H9 (cell line): Measurements from ENCODE around the gene APOB. TPM values are rescaled to one million over a fixed set of nuclear protein-coding genes. Genes with fewer than 3 reads are reported as not detected.

Experiments
- DNase-seq: peaks from one replicate; pipeline ENCODE4 v3.0.0-alpha.2; 2017
- H2AFZ ChIP-seq: one replicate; pipeline ENCODE4 v1.6.1; 2013; ENCODE audit warnings: mild to moderate bottlenecking, low read length, control low read depth, moderate library complexity
- H2AK5ac ChIP-seq: 2 replicates; pipeline ENCODE4 v1.6.1; 2013; ENCODE audit warnings: low read length, control low read depth, mixed read lengths; ENCODE audit not compliant: insufficient read length
- H2BK120ac ChIP-seq: one replicate; pipeline ENCODE4 v1.6.1; 2013; ENCODE audit warnings: low read depth, mild to moderate bottlenecking, low read length, control low read depth, inconsistent platforms; ENCODE audit not compliant: poor library complexity, severe bottlenecking
- H2BK12ac ChIP-seq: 2 replicates; pipeline ENCODE4 v1.6.1; 2013; ENCODE audit warnings: low read length, control low read depth, mixed read lengths, low read depth; ENCODE audit not compliant: insufficient read length
- H2BK15ac ChIP-seq: 2 replicates; pipeline ENCODE4 v1.6.1; 2013; ENCODE audit warnings: low read depth, low read length, control low read depth
- H2BK20ac ChIP-seq: one replicate; pipeline ENCODE4 v1.6.1; 2013; ENCODE audit warnings: low read depth, mild to moderate bottlenecking, low read length, control low read depth, inconsistent platforms; ENCODE audit not compliant: poor library complexity, severe bottlenecking
- H2BK5ac ChIP-seq: 2 replicates; pipeline ENCODE4 v1.6.1; 2013; ENCODE audit warnings: low read length, control low read depth, mixed read lengths; ENCODE audit not compliant: insufficient read length
- H3K14ac ChIP-seq: 2 replicates; pipeline ENCODE4 v1.6.1; 2013; ENCODE audit warnings: low read length, control low read depth; ENCODE audit not compliant: insufficient read depth
- H3K18ac ChIP-seq: 2 replicates; pipeline ENCODE4 v1.6.1; 2013; ENCODE audit warnings: low read depth, mild to moderate bottlenecking, mixed read lengths, low read length, control low read depth; ENCODE audit not compliant: insufficient read length
- H3K23ac ChIP-seq: 2 replicates; pipeline ENCODE4 v1.6.1; 2013; ENCODE audit warnings: low read length, control low read depth, mixed read lengths, low read depth; ENCODE audit not compliant: insufficient read length
- H3K23me2 ChIP-seq: 2 replicates; pipeline ENCODE4 v1.6.1; 2013; ENCODE audit warnings: low read depth, mild to moderate bottlenecking, mixed read lengths, low read length, control low read depth; ENCODE audit not compliant: insufficient read length, poor library complexity, severe bottlenecking
- H3K27ac ChIP-seq: 2 replicates; pipeline ENCODE4 v1.5.1; 2013; ENCODE audit warnings: low read length, control low read depth, mixed read lengths, low read depth; ENCODE audit not compliant: insufficient read length
- H3K27me3 ChIP-seq: 2 replicates; pipeline ENCODE4 v1.6.1; 2013; ENCODE audit warnings: low read length, control low read depth, inconsistent platforms; ENCODE audit not compliant: insufficient read depth
- H3K4ac ChIP-seq: 2 replicates; pipeline ENCODE4 v1.6.1; 2013; ENCODE audit warnings: low read depth, mild to moderate bottlenecking, control low read depth, inconsistent platforms, low read length, moderate library complexity
- H3K4me1 ChIP-seq: 2 replicates; pipeline ENCODE4 v1.6.1; 2013; ENCODE audit warnings: low read length, control low read depth, inconsistent platforms; ENCODE audit not compliant: insufficient read depth
- H3K4me2 ChIP-seq: 2 replicates; pipeline ENCODE4 v1.6.1; 2013; ENCODE audit warnings: low read length, control low read depth, mixed read lengths; ENCODE audit not compliant: insufficient read length, insufficient read depth
- H3K56ac ChIP-seq: 2 replicates; pipeline ENCODE4 v1.6.1; 2013; ENCODE audit warnings: low read depth, mild to moderate bottlenecking, mixed read lengths, low read length, control low read depth; ENCODE audit not compliant: insufficient read length
- H3K79me1 ChIP-seq: 2 replicates; pipeline ENCODE4 v1.6.1; 2013; ENCODE audit warnings: low read depth, mild to moderate bottlenecking, moderate library complexity, low read length, control low read depth, inconsistent platforms; ENCODE audit not compliant: insufficient read depth, poor library complexity, severe bottlenecking
- H3K79me2 ChIP-seq: 2 replicates; pipeline ENCODE4 v1.6.1; 2013; ENCODE audit warnings: low read length, control low read depth, inconsistent platforms; ENCODE audit not compliant: insufficient read depth
- H3K9ac ChIP-seq: 2 replicates; pipeline ENCODE4 v1.6.1; 2013; ENCODE audit warnings: low read length, control low read depth, mixed read lengths; ENCODE audit not compliant: insufficient read length; ENCODE audit errors: extremely low read depth
- H3K9me3 ChIP-seq: one replicate; pipeline ENCODE4 v1.6.1; 2013; ENCODE audit warnings: low read depth, low read length, inconsistent platforms; ENCODE audit not compliant: control insufficient read depth
- H3T11ph ChIP-seq: one replicate; pipeline ENCODE4 v1.6.1; 2013; ENCODE audit warnings: mild to moderate bottlenecking, low read length, control low read depth, inconsistent platforms
- H4K20me1 ChIP-seq: one replicate; pipeline ENCODE4 v1.6.1; 2013; ENCODE audit not compliant: control insufficient read depth, insufficient read length, insufficient read depth
- H4K5ac ChIP-seq: 2 replicates; pipeline ENCODE4 v1.6.1; 2013; ENCODE audit warnings: low read depth, mild to moderate bottlenecking, mixed read lengths, low read length, control low read depth; ENCODE audit not compliant: insufficient read length
- H4K8ac ChIP-seq: replicated peaks from 2 replicates; pipeline ENCODE4 v1.6.1; 2013; ENCODE audit warnings: low read length, control low read depth, mixed read lengths, low read depth; ENCODE audit not compliant: insufficient read length
- H4K91ac ChIP-seq: 2 replicates; pipeline ENCODE4 v1.6.1; 2013; ENCODE audit warnings: low read depth, mild to moderate bottlenecking, moderate library complexity, mixed read lengths, low read length, control low read depth; ENCODE audit not compliant: insufficient read length
- H3K27ac Mint-ChIP-seq, 3 experiments: 2 replicates in 2 of 3; 3 replicates in 1 of 3; pipeline ENCODE4 v1.8.0; 2020 to 2021; ENCODE audit warnings: mixed read lengths in 3 of 3, mild to moderate bottlenecking in 1 of 3, moderate library complexity in 1 of 3
- H3K27me3 Mint-ChIP-seq: 2 replicates; pipeline ENCODE4 v1.8.0; 2021; ENCODE audit warnings: low read depth, mild to moderate bottlenecking, moderate library complexity, mixed read lengths
- H3K36me3 Mint-ChIP-seq, 3 experiments: 2 replicates in 2 of 3; 3 replicates in 1 of 3; pipeline ENCODE4 v1.8.0; 2020 to 2021; ENCODE audit warnings: low read depth in 3 of 3, mixed read lengths in 3 of 3; ENCODE audit not compliant: insufficient read depth in 1 of 3
- H3K4me1 Mint-ChIP-seq, 2 experiments: 2 replicates each; pipeline ENCODE4 v1.8.0; 2020; ENCODE audit warnings: mixed read lengths in 2 of 2
- H3K4me3 Mint-ChIP-seq, 2 experiments: 2 replicates in 1 of 2; 3 replicates in 1 of 2; pipeline ENCODE4 v1.8.0; 2020 to 2021; ENCODE audit warnings: mild to moderate bottlenecking in 2 of 2, mixed read lengths in 2 of 2, moderate library complexity in 1 of 2
- H3K9me3 Mint-ChIP-seq, 2 experiments: 2 replicates in 1 of 2; 3 replicates in 1 of 2; pipeline ENCODE4 v1.8.0; 2020; ENCODE audit warnings: mild to moderate bottlenecking in 2 of 2, mixed read lengths in 2 of 2, moderate library complexity in 1 of 2
- CTCF ChIP-seq: fragments of 200-600 bp; sonication (generic); conservative IDR thresholded peaks from 3 replicates; pipeline ENCODE4 v1.8.0; 2021; ENCODE audit warnings: antibody characterized with exemption, mild to moderate bottlenecking
- WGBS: extraction: QIAGEN DNeasy Blood & Tissue Kit; methylation state at CpG from one replicate; pipeline ENCODE4 v1.1.7; 2013; ENCODE audit warnings: missing lambda C conversion rate, low lambda C conversion rate, mixed read lengths; ENCODE audit not compliant: insufficient read length; ENCODE audit errors: extremely low coverage; 5-methylcytosine and 5-hydroxymethylcytosine counted together
- total RNA-seq: library from RNA; stranded (reverse); gene quantifications from 2 replicates; pipeline ENCODE4 v1.2.1, GENCODE V29; 2021

The APOB gene
- total RNA-seq, 1 experiment from 2014 or later = 0.26 TPM

DNA sequence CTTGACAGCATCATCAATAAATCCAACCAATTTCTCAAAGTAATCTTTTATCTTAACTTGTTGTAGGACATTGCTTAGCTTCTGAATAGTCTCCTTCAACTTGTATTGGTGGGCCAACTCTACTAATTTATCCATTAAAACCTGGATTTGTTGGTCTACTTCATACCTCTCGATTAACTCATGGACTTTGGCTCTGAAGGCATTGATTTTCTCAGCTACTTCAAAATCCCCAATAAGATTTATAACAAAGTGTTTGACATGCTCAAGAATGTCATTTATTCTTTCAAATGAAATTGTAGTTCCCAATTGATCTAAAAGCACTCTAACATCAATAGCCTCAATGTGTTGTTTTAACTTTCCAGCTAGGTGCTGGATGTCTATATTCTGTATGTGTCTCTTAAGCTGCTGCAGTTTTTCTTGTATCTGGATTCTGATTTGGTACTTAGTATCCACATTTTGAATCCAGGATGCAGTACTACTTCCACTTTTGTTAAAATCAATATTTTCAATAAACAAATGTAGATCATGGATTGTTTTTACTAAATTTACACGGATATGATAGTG is 34.1 kb downstream of the APOB start:
- no peaks in the 10 kb centered on the region for H3K36me3 Mint-ChIP-seq
- WGBS = no CpG with 5 or more reads among the region's 2 CpGs

More for the DNA sequence above, 34.1 kb downstream of the APOB start:
- no peak overlapping the region for H4K5ac ChIP-seq
- no peak overlapping the region for H2BK15ac ChIP-seq
- no peaks in the 10 kb centered on the region for H3K23me2 ChIP-seq
- no peak overlapping the region for H2BK12ac ChIP-seq
- no peak overlapping the region for H4K91ac ChIP-seq
- no peak overlapping the region for H3K27ac Mint-ChIP-seq
- H3K18ac ChIP-seq = no peak overlapping the region
- H2AFZ ChIP-seq = no peak overlapping the region
- no peak overlapping the region for H3T11ph ChIP-seq
- H3K9me3 Mint-ChIP-seq = no peaks in the 10 kb centered on the region; a peak in 2 of 5 replicates
- H3K79me2 ChIP-seq = no peaks in the 10 kb centered on the region
- no peak overlapping the region for H3K4me3 Mint-ChIP-seq
- no peak overlapping the region for H3K4me2 ChIP-seq
- no peaks in the 10 kb centered on the region for H3K79me1 ChIP-seq
- no peak overlapping the region for H3K56ac ChIP-seq
- H3K9me3 ChIP-seq = no peaks in the 10 kb centered on the region
- H2AK5ac ChIP-seq = no peak overlapping the region
- H3K23ac ChIP-seq = no peak overlapping the region
- H3K4me1 Mint-ChIP-seq = no peaks in the 10 kb centered on the region
- peaks cover 44% of the 10 kb centered on the region for H3K27me3 Mint-ChIP-seq
- no peak overlapping the region for H2BK20ac ChIP-seq
- H4K8ac ChIP-seq = no peak overlapping the region
- no peak overlapping the region for H2BK120ac ChIP-seq
- H4K20me1 ChIP-seq = no peaks in the 10 kb centered on the region
- no peak for DNase-seq
- no peak overlapping the region for H3K9ac ChIP-seq
- H3K14ac ChIP-seq = no peak overlapping the region
- no peaks in the 10 kb centered on the region for H3K27me3 ChIP-seq
- no peak overlapping the region for H3K4ac ChIP-seq
- no peak overlapping the region for H2BK5ac ChIP-seq
- H3K4me1 ChIP-seq = no peaks in the 10 kb centered on the region
- TF ChIP-seq CTCF = no peak
- no peak overlapping the region for H3K27ac ChIP-seq
